CD4-positive, alpha-beta memory T cell (primary cell): ENCODE measurements around the gene S100B. TPM values are rescaled to one million over a fixed set of nuclear protein-coding genes. Genes with fewer than 3 reads are reported as not detected.

Experiments used
- CTCF ChIA-PET: fragments of 350-600 bp; sonication (Branson Sonifier 250); formaldehyde crosslinking; loops from one replicate; lab custom pipeline; 2021; ENCODE audit warnings: inconsistent platforms; ENCODE audit not compliant: partially characterized antibody; lab: Charles Lee
- POLR2A ChIA-PET: fragments of 350-600 bp; sonication (Branson Sonifier 250); formaldehyde crosslinking; loops from one replicate; lab custom pipeline; 2021; ENCODE audit not compliant: partially characterized antibody; lab: Charles Lee
- DNase-seq, 5 donors: peaks; one replicate each; pipeline versions ENCODE4 v3.0.0 to v3.0.0-alpha.2; 2020 to 2022; ENCODE audit warnings: mixed read lengths in 1 of 5
- H3K27ac ChIP-seq: one replicate; pipeline ENCODE4 v1.7.0; 2013; ENCODE audit warnings: low read depth, low read length
- H3K27me3 ChIP-seq: 2 replicates; pipeline ENCODE4 v1.7.0; 2013; ENCODE audit warnings: mild to moderate bottlenecking, low read length, moderate library complexity; ENCODE audit not compliant: insufficient read depth
- H3K36me3 ChIP-seq: 2 replicates; pipeline ENCODE4 v1.7.0; 2013; ENCODE audit warnings: mild to moderate bottlenecking, low read length, moderate library complexity; ENCODE audit not compliant: insufficient read depth
- H3K4me1 ChIP-seq: 2 replicates; pipeline ENCODE4 v1.7.0; 2013; ENCODE audit warnings: mild to moderate bottlenecking, low read length, moderate library complexity; ENCODE audit not compliant: insufficient read depth
- H3K4me3 ChIP-seq, 2 donors: one replicate each; pipeline ENCODE4 v1.7.0; 2013; ENCODE audit warnings: low read length in 2 of 2, mild to moderate bottlenecking in 1 of 2
- H3K9me3 ChIP-seq, 2 donors: one replicate each; pipeline ENCODE4 v1.7.0; 2013; ENCODE audit warnings: low read length in 2 of 2, control low read depth in 1 of 2; ENCODE audit not compliant: control insufficient read depth in 1 of 2
- H3K27ac Mint-ChIP-seq, 7 donors: one replicate each; pipeline ENCODE4 v1.8.0; 2020 to 2021; ENCODE audit warnings: mixed read lengths in 7 of 7, mild to moderate bottlenecking in 6 of 7, inconsistent platforms in 3 of 7, moderate library complexity in 3 of 7
- H3K27me3 Mint-ChIP-seq, 2 donors: one replicate each; pipeline ENCODE4 v1.8.0; 2020 to 2021; ENCODE audit warnings: mixed read lengths in 2 of 2
- H3K36me3 Mint-ChIP-seq, 2 donors: one replicate each; pipeline ENCODE4 v1.8.0; 2020 to 2021; ENCODE audit warnings: mixed read lengths in 2 of 2, inconsistent platforms in 1 of 2, mild to moderate bottlenecking in 1 of 2
- H3K4me1 Mint-ChIP-seq, 4 donors: one replicate each; pipeline ENCODE4 v1.8.0; 2020 to 2021; ENCODE audit warnings: mixed read lengths in 4 of 4, mild to moderate bottlenecking in 1 of 4
- H3K4me3 Mint-ChIP-seq, 8 donors: one replicate each; pipeline ENCODE4 v1.8.0; 2020 to 2021; ENCODE audit warnings: mixed read lengths in 8 of 8, mild to moderate bottlenecking in 7 of 8, moderate library complexity in 6 of 8, inconsistent platforms in 3 of 8
- H3K9me3 Mint-ChIP-seq, 8 donors: one replicate each; pipeline ENCODE4 v1.8.0; 2020 to 2021; ENCODE audit warnings: mixed read lengths in 8 of 8, mild to moderate bottlenecking in 5 of 8, inconsistent platforms in 3 of 8, moderate library complexity in 1 of 8
- intact Hi-C: fragments of 100-400 bp; cut with micrococcal nuclease; formaldehyde crosslinking; loops from one replicate; pipeline ENCODE4 v1.15.1; 2023
- polyA plus RNA-seq, 2 donors: library from polyadenylated mRNA; unstranded; fragments of 300-500 nt; fragmentation: Illumina TruSeq; gene quantifications; one replicate each; pipeline ENCODE4 v1.2.3, GENCODE V29; 2021
- total RNA-seq, 2 experiments: library from RNA; stranded (reverse); gene quantifications; one replicate each; pipeline ENCODE4 v1.2.3, GENCODE V29; 2021

Gene S100B
- total and polyA plus RNA-seq, 4 experiments from 2014 or later, result 0.54 to 0.73 TPM; not detected in 2

DNA sequence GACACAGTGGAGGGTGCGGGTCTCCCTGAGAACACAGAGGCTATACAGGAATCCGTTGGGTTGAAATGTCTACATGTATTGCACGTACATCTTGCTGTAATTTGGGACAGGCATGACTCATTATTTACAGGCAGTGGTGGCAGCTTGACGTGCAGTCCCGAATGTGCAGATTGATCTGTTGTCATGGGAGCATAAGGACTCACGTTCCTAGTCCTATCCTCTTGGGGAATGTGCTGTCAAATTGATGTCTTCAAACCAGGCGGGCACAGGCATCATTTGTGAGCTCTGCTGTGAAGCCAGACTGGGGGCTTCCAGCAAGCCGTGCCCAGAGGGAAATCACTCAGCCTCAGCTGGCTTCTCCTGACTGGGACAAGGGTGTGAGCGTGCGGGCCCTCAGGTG, 40.5 kb downstream of the S100B start:
- peaks cover 78 to 83% of the 10 kb centered on the region in 2 donors for H3K36me3 Mint-ChIP-seq
- CTCF ChIA-PET, result no interaction called here

GRCh38 chr21:46562964-46563607, 41.8 kb downstream of the S100B start:
- H3K4me1 ChIP-seq, result peaks cover 43% of the 10 kb centered on the region
- Mint-ChIP-seq H3K4me3 (no peak overlapping the region), H3K27ac (peak overlapping the region in 5 of 7 donors; percentile 42 to 81 (median 53)), H3K27me3 (no peaks in the 10 kb centered on the region), H3K9me3 (no peaks in the 10 kb centered on the region), H3K36me3 (peaks cover 77 to 80% of the 10 kb centered on the region in 2 donors), H3K4me1 (peaks cover 37 to 77% (median 47%) of the 10 kb centered on the region in 4 donors)
- H3K4me3 ChIP-seq, result no peak overlapping the region
- no peaks in the 10 kb centered on the region for H3K27me3 ChIP-seq
- intact Hi-C loops, result no loop called here
- peaks cover 74% of the 10 kb centered on the region for H3K36me3 ChIP-seq
- CTCF ChIA-PET, result no interaction called here
- POLR2A ChIA-PET, result interaction anchor here (6.2 to 9.3 kb wide), 2 partner anchors 13 to 72 kb away, joined by 44 to 108 read pairs; partner anchors contain the start of gene PRMT2
- DNase-seq, result no peak
- H3K9me3 ChIP-seq, result no peaks in the 10 kb centered on the region
- no peak overlapping the region for H3K27ac ChIP-seq

More for the DNA sequence above, 40.5 kb downstream of the S100B start:
- no peak overlapping the region for H3K4me3 ChIP-seq
- Mint-ChIP-seq H3K4me1 (peaks cover 31 to 72% (median 40%) of the 10 kb centered on the region in 4 donors), H3K27ac (peak overlapping the region in 1 of 7 donors; percentile 44), H3K9me3 (no peaks in the 10 kb centered on the region), H3K27me3 (no peaks in the 10 kb centered on the region), H3K4me3 (no peak overlapping the region)
- H3K36me3 ChIP-seq, result peaks cover 74% of the 10 kb centered on the region
- no peaks in the 10 kb centered on the region for H3K9me3 ChIP-seq
- H3K27me3 ChIP-seq, result no peaks in the 10 kb centered on the region
- DNase-seq, result no peak
- no peak overlapping the region for H3K27ac ChIP-seq
- peaks cover 30% of the 10 kb centered on the region for H3K4me1 ChIP-seq
- intact Hi-C loops, result no loop called here
- POLR2A ChIA-PET, result interaction anchor here (9.3 kb wide), 1 partner anchor 71 kb away, joined by 108 read pairs; the partner anchor contains the start of gene PRMT2

GRCh38 chr21:46562472-46562871, 42.4 kb downstream of the S100B start:
- peak overlapping the region in 2 of 8 donors; percentile 10 to 18 for H3K4me3 Mint-ChIP-seq
- peaks cover 71 to 74% of the 10 kb centered on the region in 2 donors for H3K36me3 Mint-ChIP-seq
- Histone ChIP-seq H3K36me3 (peaks cover 71% of the 10 kb centered on the region), H3K9me3 (no peaks in the 10 kb centered on the region), H3K4me1 (peaks cover 48% of the 10 kb centered on the region), H3K4me3 (no peak overlapping the region), H3K27me3 (no peaks in the 10 kb centered on the region), H3K27ac (no peak overlapping the region)
- ChIA-PET POLR2A (interaction anchor here (6.2 to 9.3 kb wide), 2 partner anchors 12 to 73 kb away, joined by 44 to 108 read pairs; partner anchors contain the start of gene PRMT2), CTCF (no interaction called here)
- intact Hi-C loops, result no loop called here
- H3K27me3 Mint-ChIP-seq, result no peaks in the 10 kb centered on the region
- H3K4me1 Mint-ChIP-seq, result peaks cover 34 to 78% (median 45%) of the 10 kb centered on the region in 4 donors
- DNase-seq, result no peak
- H3K9me3 Mint-ChIP-seq, result no peaks in the 10 kb centered on the region
- peak overlapping the region in 6 of 7 donors; percentile 44 to 81 (median 67) for H3K27ac Mint-ChIP-seq

DNA sequence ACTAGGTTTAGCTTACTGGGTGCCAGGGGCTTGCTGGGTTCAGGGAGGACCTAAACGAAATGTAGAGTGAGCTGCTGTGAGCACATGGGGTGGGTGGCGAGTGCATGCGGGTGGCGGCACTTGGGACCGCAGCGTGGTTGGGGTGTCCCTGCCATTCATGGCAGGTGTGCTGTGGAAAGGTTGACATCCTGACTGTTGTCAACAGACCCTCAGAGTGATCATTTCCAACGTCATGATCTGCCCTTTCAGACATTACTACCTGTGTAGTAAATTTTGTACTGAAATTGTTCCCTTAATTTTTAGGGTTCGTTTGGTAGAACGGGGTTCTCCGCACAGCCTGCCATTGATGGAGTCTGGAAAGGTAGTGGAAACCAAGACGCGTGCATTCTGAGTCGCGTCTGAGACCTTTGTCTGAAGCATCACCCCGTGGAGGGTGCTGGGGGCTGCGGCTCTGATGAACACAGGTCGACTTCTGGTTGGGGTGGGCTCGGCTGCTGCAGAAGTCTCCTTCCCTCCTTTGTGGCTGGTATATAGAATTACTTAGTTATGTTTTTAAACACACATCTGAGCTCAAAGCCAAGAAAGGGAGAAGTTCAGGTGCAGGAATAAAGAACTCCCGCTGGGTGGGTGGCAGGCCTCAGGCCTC, 43.3 kb downstream of the S100B start:
- CTCF ChIA-PET, result no interaction called here
- peak overlapping the region; percentile 53 to 99 (median 96) for H3K27ac Mint-ChIP-seq
- H3K36me3 ChIP-seq, result peaks cover 69% of the 10 kb centered on the region
- no peaks in the 10 kb centered on the region for H3K9me3 ChIP-seq
- no peak for DNase-seq
- no peak overlapping the region for H3K4me3 ChIP-seq
- H3K4me1 Mint-ChIP-seq, result peaks cover 32 to 78% (median 39%) of the 10 kb centered on the region in 4 donors
- H3K27ac ChIP-seq, result no peak overlapping the region
- H3K4me3 Mint-ChIP-seq, result peak overlapping the region in 4 of 8 donors; percentile 34 to 84 (median 64)
- no peaks in the 10 kb centered on the region for H3K9me3 Mint-ChIP-seq
- peaks cover 50% of the 10 kb centered on the region for H3K4me1 ChIP-seq
- no peaks in the 10 kb centered on the region for H3K27me3 Mint-ChIP-seq
- POLR2A ChIA-PET, result interaction anchor here (3.7 to 9.3 kb wide), 3 partner anchors 11 to 103 kb away, joined by 26 to 108 read pairs (median 44); partner anchors contain the start of genes DIP2A and PRMT2
- no peaks in the 10 kb centered on the region for H3K27me3 ChIP-seq
- intact Hi-C loops, result no loop called here
- H3K36me3 Mint-ChIP-seq, result peaks cover 71% of the 10 kb centered on the region in 2 donors

DNA sequence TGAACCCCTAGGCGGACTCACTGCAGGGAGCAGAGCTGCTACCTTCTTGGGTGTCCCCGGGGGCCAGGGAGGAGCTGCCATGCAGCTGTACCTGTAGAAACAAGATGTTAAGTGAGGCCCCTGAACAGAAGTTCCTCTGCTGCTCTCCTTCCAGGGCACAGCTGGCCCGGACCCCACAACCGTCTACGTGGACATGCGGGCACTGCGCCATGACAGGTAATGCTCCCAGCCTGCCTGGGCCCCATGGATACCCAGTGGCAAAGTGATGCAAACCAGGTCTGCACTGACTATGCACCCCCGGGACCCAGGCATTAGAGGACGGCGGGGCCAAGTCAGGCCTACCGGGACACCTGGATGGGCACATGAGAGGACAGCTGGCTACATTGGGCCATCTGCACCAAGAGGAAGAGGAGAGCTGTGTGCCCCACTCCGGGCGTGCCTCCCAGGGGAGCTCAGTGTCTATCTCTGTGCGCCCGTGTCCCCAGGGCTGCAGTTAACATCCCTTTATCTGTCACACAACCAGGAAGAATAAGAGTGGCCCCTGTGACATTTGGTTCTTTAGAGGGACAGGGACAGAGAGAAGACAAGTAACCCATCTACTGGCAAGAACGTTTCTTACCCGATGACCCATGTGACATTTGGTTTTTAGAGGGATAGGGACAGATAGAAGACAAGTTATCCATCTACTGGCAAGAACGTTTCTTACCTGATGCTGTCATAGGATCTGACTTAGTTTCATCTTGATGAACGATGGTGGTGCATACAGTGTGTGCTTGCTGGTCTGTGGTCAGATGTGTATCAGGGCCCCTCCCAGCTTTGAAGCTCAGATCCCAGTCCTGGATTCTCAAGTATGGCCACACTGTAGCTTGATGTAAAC, 44.1 kb downstream of the S100B start:
- Mint-ChIP-seq H3K9me3 (no peaks in the 10 kb centered on the region), H3K4me3 (peak overlapping the region; percentile 38 to 90 (median 78)), H3K27ac (peak overlapping the region; percentile 87 to 99 (median 97)), H3K27me3 (no peaks in the 10 kb centered on the region), H3K4me1 (peaks cover 29 to 75% (median 40%) of the 10 kb centered on the region in 4 donors), H3K36me3 (peaks cover 68 to 69% of the 10 kb centered on the region in 2 donors)
- Histone ChIP-seq H3K27me3 (no peaks in the 10 kb centered on the region), H3K4me3 (no peak overlapping the region), H3K36me3 (peaks cover 64% of the 10 kb centered on the region), H3K27ac (peak overlapping the region; percentile 66), H3K4me1 (peaks cover 50% of the 10 kb centered on the region), H3K9me3 (no peaks in the 10 kb centered on the region)
- DNase-seq, result peak in 1 of 5 donors; percentile 7
- intact Hi-C loops, result no loop called here
- ChIA-PET CTCF (interaction anchor here (1.8 to 3.1 kb wide), 3 partner anchors 61 to 79 kb away, joined by 4 to 19 read pairs (median 10); partner anchors contain the start of gene PRMT2), POLR2A (interaction anchor here (0.8 to 9.3 kb wide), 6 partner anchors 11 to 108 kb away, joined by 3 to 108 read pairs (median 16); partner anchors contain the start of genes DIP2A, PRMT2 and S100B)

GRCh38 chr21:46559291-46559983, 45.4 kb downstream of the S100B start:
- H3K27me3 ChIP-seq, result no peaks in the 10 kb centered on the region
- H3K4me1 ChIP-seq, result peaks cover 50% of the 10 kb centered on the region
- Mint-ChIP-seq H3K9me3 (no peaks in the 10 kb centered on the region), H3K4me1 (peaks cover 29 to 82% (median 41%) of the 10 kb centered on the region in 4 donors), H3K36me3 (peaks cover 64 to 66% of the 10 kb centered on the region in 2 donors), H3K27me3 (no peaks in the 10 kb centered on the region), H3K4me3 (peak overlapping the region; percentile 67 to 90 (median 78)), H3K27ac (peak overlapping the region; percentile 87 to 99 (median 97))
- H3K27ac ChIP-seq, result peak overlapping the region; percentile 66
- peak; percentile 61 to 83 (median 66) for DNase-seq
- H3K4me3 ChIP-seq, result peak overlapping the region; percentile 45 to 46
- CTCF ChIA-PET, result interaction anchor here (0.6 to 3.1 kb wide), 10 partner anchors 9 to 874 kb away, joined by 3 to 19 read pairs (median 4); partner anchors contain the start of gene PRMT2
- POLR2A ChIA-PET, result interaction anchor here (0.7 to 9.3 kb wide), 22 partner anchors 9 to 106 kb away, joined by 3 to 108 read pairs (median 4); partner anchors contain the start of genes DIP2A, PRMT2 and S100B
- H3K36me3 ChIP-seq, result peaks cover 60% of the 10 kb centered on the region
- intact Hi-C loops, result loop anchor here (1.0 to 2.0 kb wide), 2 partner anchors 9 to 75 kb away; partner anchors contain the start of gene PRMT2
- no peaks in the 10 kb centered on the region for H3K9me3 ChIP-seq
